Measurements from ENCODE around the gene CCDC85A. TPM values are rescaled to one million over a fixed set of nuclear protein-coding genes. Genes with fewer than 3 reads are reported as not detected.

Gene CCDC85A
- total and polyA plus RNA-seq, 2 experiments from 2014 or later: 0.21 to 0.24 TPM

- Mint-ChIP-seq H3K4me3 (no peak overlapping the region), H3K36me3 (ENCODE audit: low read depth) (no peaks in the 10 kb centered on the region)
- ATAC-seq: no peak
Measured at GRCh38 chr2:56297671-56298070, 113.9 kb downstream of the CCDC85A start.

More at GRCh38 chr2:56297671-56298070, 113.9 kb downstream of the CCDC85A start:
- no peak for DNase-seq (ENCODE audit: low spot score)
- no peak overlapping the region for H3K27ac ChIP-seq (ENCODE audit: low read depth)
- no peak overlapping the region for H3K4me3 ChIP-seq
- H3K9me2 ChIP-seq (ENCODE audit: insufficient read depth): no peaks in the 10 kb centered on the region
- H3K36me3 ChIP-seq (ENCODE audit: insufficient read depth): no peaks in the 10 kb centered on the region
- no peaks in the 10 kb centered on the region for H4K20me1 ChIP-seq (replicated peaks; ENCODE audit: insufficient read depth)
- H3K4me2 ChIP-seq: no peak overlapping the region
- no peaks in the 10 kb centered on the region for H3K27me3 ChIP-seq (ENCODE audit: insufficient read depth)
- TF ChIP-seq, protein P1, sequence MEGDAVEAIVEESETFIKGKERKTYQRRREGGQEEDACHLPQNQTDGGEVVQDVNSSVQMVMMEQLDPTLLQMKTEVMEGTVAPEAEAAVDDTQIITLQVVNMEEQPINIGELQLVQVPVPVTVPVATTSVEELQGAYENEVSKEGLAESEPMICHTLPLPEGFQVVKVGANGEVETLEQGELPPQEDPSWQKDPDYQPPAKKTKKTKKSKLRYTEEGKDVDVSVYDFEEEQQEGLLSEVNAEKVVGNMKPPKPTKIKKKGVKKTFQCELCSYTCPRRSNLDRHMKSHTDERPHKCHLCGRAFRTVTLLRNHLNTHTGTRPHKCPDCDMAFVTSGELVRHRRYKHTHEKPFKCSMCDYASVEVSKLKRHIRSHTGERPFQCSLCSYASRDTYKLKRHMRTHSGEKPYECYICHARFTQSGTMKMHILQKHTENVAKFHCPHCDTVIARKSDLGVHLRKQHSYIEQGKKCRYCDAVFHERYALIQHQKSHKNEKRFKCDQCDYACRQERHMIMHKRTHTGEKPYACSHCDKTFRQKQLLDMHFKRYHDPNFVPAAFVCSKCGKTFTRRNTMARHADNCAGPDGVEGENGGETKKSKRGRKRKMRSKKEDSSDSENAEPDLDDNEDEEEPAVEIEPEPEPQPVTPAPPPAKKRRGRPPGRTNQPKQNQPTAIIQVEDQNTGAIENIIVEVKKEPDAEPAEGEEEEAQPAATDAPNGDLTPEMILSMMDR (conservative IDR thresholded peaks at IDR 0.05; ENCODE audit: low read depth in 2 of 2): no peak
- TF ChIP-seq JUNB (IDR thresholded peaks at IDR 0.05; ENCODE audit: unreplicated experiment): no peak
- no peak for TF ChIP-seq CREB1 (CRISPR knock-in tag; IDR thresholded peaks at IDR 0.05; ENCODE audit: low read depth)
- no peak for TF ChIP-seq REST (IDR thresholded peaks at IDR 0.05; ENCODE audit: unreplicated experiment)
- no peak for TF ChIP-seq ZNF114 (CRISPR knock-in tag; IDR thresholded peaks at IDR 0.05)
- no peak for TF ChIP-seq EZH2phosphoT487 (IDR thresholded peaks at IDR 0.05; ENCODE audit: unreplicated experiment)
- TF ChIP-seq ZNF331 (CRISPR knock-in tag; IDR thresholded peaks at IDR 0.05; ENCODE audit: low read depth): no peak
- no peak for TF ChIP-seq ZNF462 (CRISPR knock-in tag; IDR thresholded peaks at IDR 0.05)
- TF ChIP-seq EZH2 (IDR thresholded peaks at IDR 0.05; ENCODE audit: low read depth, unreplicated experiment): no peak
- no peak for TF ChIP-seq NANOG (IDR thresholded peaks at IDR 0.05; ENCODE audit: borderline replicate concordance)
- TF ChIP-seq STAT1 (IDR thresholded peaks at IDR 0.05; ENCODE audit: unreplicated experiment): no peak
- no peak for TF ChIP-seq POLR2AphosphoS5 (IDR thresholded peaks at IDR 0.05; ENCODE audit: low read depth)
- no peak for TF ChIP-seq ETS1 (IDR thresholded peaks at IDR 0.05)
- Mint-ChIP-seq H3K27me3 (ENCODE audit: insufficient read depth, low read depth, poor library complexity) (no peaks in the 10 kb centered on the region), H3K9me3 (no peaks in the 10 kb centered on the region), H3K27ac (no peak overlapping the region), H3K4me1 (peaks cover 30% of the 10 kb centered on the region)
- H3F3A ChIP-seq (replicated peaks; ENCODE audit: low read depth): no peaks in the 10 kb centered on the region
- no peak overlapping the region for H2AFZ ChIP-seq
- H3K79me2 ChIP-seq (replicated peaks; ENCODE audit: insufficient read depth): no peaks in the 10 kb centered on the region
- peaks cover 25% of the 10 kb centered on the region for H3K4me1 ChIP-seq (ENCODE audit: insufficient read depth)

Data from GM23338 (cell line).